ENCODE data around the gene NCR3LG1.

NCR3LG1 gene

GRCh38 chr11:17395554-17395961, 44.0 kb downstream of the NCR3LG1 start:
- DNase-seq = no peak

GRCh38 chr11:17395978-17396377, 44.4 kb downstream of the NCR3LG1 start:
- no peak for DNase-seq

GRCh38 chr11:17396598-17397310, 45.2 kb downstream of the NCR3LG1 start:
- DNase-seq = no peak

- no peak for DNase-seq
Observed at GRCh38 chr11:17397311-17398002, 45.9 kb downstream of the NCR3LG1 start.

GRCh38 chr11:17399236-17399635, 47.6 kb downstream of the NCR3LG1 start:
- DNase-seq = no peak

- DNase-seq = no peak
Observed at GRCh38 chr11:17400048-17400775, 48.6 kb downstream of the NCR3LG1 start.

- DNase-seq = no peak
Observed at GRCh38 chr11:17401316-17401715, 49.7 kb downstream of the NCR3LG1 start.

- no peak for DNase-seq
Observed at GRCh38 chr11:17401841-17402240, 50.2 kb downstream of the NCR3LG1 start.

- no peak for DNase-seq
Observed at GRCh38 chr11:17402486-17402885, 50.9 kb downstream of the NCR3LG1 start.

GRCh38 chr11:17403980-17404759, 52.6 kb downstream of the NCR3LG1 start:
- DNase-seq = no peak

GRCh38 chr11:17405232-17406005, 53.8 kb downstream of the NCR3LG1 start:
- no peak for DNase-seq

GRCh38 chr11:17406082-17406817, 54.6 kb downstream of the NCR3LG1 start:
- no peak for DNase-seq

- no peak for DNase-seq
Observed at GRCh38 chr11:17406818-17407149, 55.2 kb downstream of the NCR3LG1 start.

GRCh38 chr11:17407575-17407974, 56.0 kb downstream of the NCR3LG1 start:
- no peak for DNase-seq

GRCh38 chr11:17408026-17408425, 56.4 kb downstream of the NCR3LG1 start:
- no peak for DNase-seq

GRCh38 chr11:17408641-17409040, 57.0 kb downstream of the NCR3LG1 start:
- no peak for DNase-seq

- DNase-seq = no peak
Observed at GRCh38 chr11:17410606-17411379, 59.2 kb downstream of the NCR3LG1 start.

GRCh38 chr11:17411418-17411817, 59.8 kb downstream of the NCR3LG1 start:
- no peak for DNase-seq

GRCh38 chr11:17412488-17413180, 61.0 kb downstream of the NCR3LG1 start:
- DNase-seq = no peak

All from NCI-H2107 (cell line).